Astrocyte of the spinal cord (primary cell): Measurements from ENCODE around the gene DHTKD1.
A peak's percentile ranks its signal among the peaks of the same experiment; 100 is the strongest.

Experiments
- DNase-seq: peaks from one replicate; pipeline ENCODE4 v3.0.0; 2011; ENCODE audit warnings: low read depth, low spot score
- H3K4me3 ChIP-seq: 2 replicates; pipeline ENCODE4 v1.5.1; 2011; ENCODE audit warnings: low read depth, mild to moderate bottlenecking, low read length, moderate library complexity
- CTCF ChIP-seq: IDR thresholded peaks from 2 replicates; pipeline ENCODE4 v1.5.1; 2012; ENCODE audit warnings: low read depth, mild to moderate bottlenecking, low read length, inconsistent platforms
- in situ Hi-C: cut with HindIII; loops from 2 replicates; pipeline ENCODE4 v1.10.0; 2017; ENCODE audit warnings: low sequenced_read_pairs

Gene DHTKD1

GRCh38 chr10:12130237-12130872 is 61.6 kb downstream of the DHTKD1 start:
- H3K4me3 ChIP-seq, result peak overlapping the region; percentile 71
- peak; percentile 76 for DNase-seq
- in situ Hi-C loops, result no loop called here
- peak; percentile 61 for TF ChIP-seq CTCF

GRCh38 chr10:12135631-12136030 is 66.9 kb downstream of the DHTKD1 start:
- in situ Hi-C loops, result no loop called here

GRCh38 chr10:12140038-12140437 is 71.3 kb downstream of the DHTKD1 start:
- no peak overlapping the region for H3K4me3 ChIP-seq
- DNase-seq, result no peak
- in situ Hi-C loops, result no loop called here
- no peak for TF ChIP-seq CTCF

More at GRCh38 chr10:12135631-12136030, 66.9 kb downstream of the DHTKD1 start:
- no peak for TF ChIP-seq CTCF
- DNase-seq, result no peak
- H3K4me3 ChIP-seq, result no peak overlapping the region

GRCh38 chr10:12144538-12144937 is 75.8 kb downstream of the DHTKD1 start:
- TF ChIP-seq CTCF, result no peak
- no peak overlapping the region for H3K4me3 ChIP-seq
- in situ Hi-C loops, result no loop called here
- DNase-seq, result no peak

- DNase-seq, result no peak
- no peak overlapping the region for H3K4me3 ChIP-seq
- no peak for TF ChIP-seq CTCF
- in situ Hi-C loops, result no loop called here
These were observed 81.4 kb downstream of the DHTKD1 start for GRCh38 chr10:12150163-12150562.

- no peak overlapping the region for H3K4me3 ChIP-seq
- DNase-seq, result no peak
- in situ Hi-C loops, result no loop called here
- TF ChIP-seq CTCF, result no peak
These were observed 85.8 kb downstream of the DHTKD1 start for GRCh38 chr10:12154516-12154915.
